Gastrocnemius medialis (tissue), 4 donors: ENCODE measurements around the gene CYP1A1. TPM values are rescaled to one million over a fixed set of nuclear protein-coding genes. Genes with fewer than 3 reads are reported as not detected.

Experiments used
- ATAC-seq, 2 donors: fragments of 150-250 bp; one replicate each; pipeline ENCODE4 v1.9.1; 2016
- DNase-seq, 2 donors: peaks; one replicate each; pipeline ENCODE4 v3.0.0-alpha.2; 2019
- H3K27ac ChIP-seq, 4 donors: fragments of 200-600 bp; sonication (generic); 1 replicate in 1 of 4; 2 replicates in 3 of 4; pipeline ENCODE4 v1.5.1; 2016 to 2018; ENCODE audit warnings: mild to moderate bottlenecking in 2 of 4, moderate library complexity in 1 of 4
- H3K27me3 ChIP-seq, 3 donors: fragments of 200-600 bp; sonication (generic) in 2 of 3; 1 replicate in 1 of 3; 2 replicates in 2 of 3; pipeline versions ENCODE4 v1.5.1 to v1.6.0; 2016 to 2019; ENCODE audit warnings: mild to moderate bottlenecking in 1 of 3, moderate library complexity in 1 of 3
- H3K36me3 ChIP-seq, 2 donors: fragments of 200-600 bp; sonication (generic) in 1 of 2; one replicate each; pipeline ENCODE4 v1.5.1; 2017 to 2018
- H3K4me1 ChIP-seq, 2 donors: fragments of 200-600 bp; sonication (generic) in 1 of 2; one replicate each; pipeline ENCODE4 v1.5.1; 2016 to 2017; ENCODE audit warnings: mild to moderate bottlenecking in 2 of 2
- H3K4me3 ChIP-seq, 4 donors: fragments of 200-600 bp; sonication (generic) in 3 of 4; 1 replicate in 1 of 4; 2 replicates in 3 of 4; pipeline ENCODE4 v1.5.1; 2016 to 2019; ENCODE audit warnings: mild to moderate bottlenecking in 2 of 4
- H3K9me3 ChIP-seq, 3 donors: fragments of 200-600 bp; sonication (generic) in 2 of 3; 1 replicate in 1 of 3; 2 replicates in 2 of 3; pipeline ENCODE4 v1.5.1; 2016 to 2019
- CTCF ChIP-seq, 5 experiments: fragments of 450-650 bp in 3 of 5; fragments of 200-600 bp in 2 of 5; sonication (generic) in 2 of 5; IDR thresholded peaks in 4 of 5; conservative IDR thresholded peaks in 1 of 5; 1 replicate in 4 of 5; 2 replicates in 1 of 5; pipeline ENCODE4 v1.5.1; 2016 to 2019; ENCODE audit warnings: antibody characterized with exemption in 5 of 5, mild to moderate bottlenecking in 3 of 5, moderate library complexity in 3 of 5
- POLR2A ChIP-seq, 2 donors: fragments of 450-650 bp; IDR thresholded peaks; one replicate each; pipeline ENCODE4 v1.6.1; 2017; ENCODE audit warnings: antibody characterized with exemption in 2 of 2, mild to moderate bottlenecking in 2 of 2, moderate library complexity in 2 of 2
- in situ Hi-C, 4 donors: fragments of 200-750 bp; cut with MboI; loops; one replicate each; pipeline versions ENCODE4 v1.15.0 to v1.8.0; 2017; ENCODE audit warnings: low sequenced_read_pairs in 4 of 4
- intact Hi-C: fragments of 100-400 bp; cut with DNase I; formaldehyde crosslinking; loops from one replicate; pipeline ENCODE4 v1.15.1; 2023; ENCODE audit warnings: low total_unique reads
- total RNA-seq, 4 donors: library from RNA; depleted of rRNA; stranded (reverse); fragments of >200 nt; gene quantifications; one replicate each; pipeline versions ENCODE4 v1.1.0 to v1.2.3, GENCODE V29; 2016

Gene CYP1A1
- total RNA-seq, 4 donors from 2014 or later: 0.41 to 3.0 (median 1.6) TPM

- H3K27ac ChIP-seq: no peak overlapping the region
- TF ChIP-seq POLR2A (IDR thresholded peaks at IDR 0.05) (no peak), CTCF (IDR thresholded peaks at IDR 0.05 in 4 of 5, conservative IDR thresholded peaks at IDR 0.05 in 1 of 5) (no peak)
- DNase-seq (no peak), ATAC-seq (no peak)
- H3K27me3 ChIP-seq: no peaks in the 10 kb centered on the region
- no peak overlapping the region for H3K4me3 ChIP-seq
- in situ Hi-C loops: loop anchor here in 2 of 4 donors (25.0 kb wide), 1 partner anchor 365 kb away; no protein-coding TSS in a partner anchor
- H3K9me3 ChIP-seq: no peaks in the 10 kb centered on the region
- no peaks in the 10 kb centered on the region for H3K36me3 ChIP-seq
- intact Hi-C loops: no loop called here
- no peaks in the 10 kb centered on the region for H3K4me1 ChIP-seq
These were observed 27.2 kb upstream of the CYP1A1 start for GRCh38 chr15:74752531-74752930.

- in situ Hi-C loops (loop anchor here in 2 of 4 donors (25.0 kb wide), 1 partner anchor 365 kb away; no protein-coding TSS in a partner anchor), intact Hi-C loops (no loop called here)
- Histone ChIP-seq H3K9me3 (no peaks in the 10 kb centered on the region), H3K27me3 (no peaks in the 10 kb centered on the region), H3K27ac (no peak overlapping the region), H3K4me1 (no peaks in the 10 kb centered on the region), H3K36me3 (no peaks in the 10 kb centered on the region), H3K4me3 (no peak overlapping the region)
- TF ChIP-seq POLR2A (IDR thresholded peaks at IDR 0.05): no peak
- no peak for TF ChIP-seq CTCF (IDR thresholded peaks at IDR 0.05 in 4 of 5, conservative IDR thresholded peaks at IDR 0.05 in 1 of 5)
- DNase-seq: no peak
- no peak for ATAC-seq
These were observed 26.7 kb upstream of the CYP1A1 start for GRCh38 chr15:74752011-74752410.

- TF ChIP-seq POLR2A (IDR thresholded peaks at IDR 0.05): no peak
- no peak for TF ChIP-seq CTCF (IDR thresholded peaks at IDR 0.05 in 4 of 5, conservative IDR thresholded peaks at IDR 0.05 in 1 of 5)
- Histone ChIP-seq H3K4me1 (no peaks in the 10 kb centered on the region), H3K36me3 (no peaks in the 10 kb centered on the region), H3K27ac (no peak overlapping the region), H3K4me3 (no peak overlapping the region), H3K9me3 (no peaks in the 10 kb centered on the region), H3K27me3 (no peaks in the 10 kb centered on the region)
- ATAC-seq (no peak), DNase-seq (no peak)
- intact Hi-C loops (no loop called here), in situ Hi-C loops (loop anchor here in 2 of 4 donors (25.0 kb wide), 1 partner anchor 363 kb away; no protein-coding TSS in a partner anchor)
These were observed 25.4 kb upstream of the CYP1A1 start for GRCh38 chr15:74750751-74751150.

GRCh38 chr15:74749832-74750231 is 24.5 kb upstream of the CYP1A1 start:
- Histone ChIP-seq H3K36me3 (no peaks in the 10 kb centered on the region), H3K9me3 (no peaks in the 10 kb centered on the region), H3K27ac (no peak overlapping the region), H3K4me1 (no peaks in the 10 kb centered on the region), H3K27me3 (no peaks in the 10 kb centered on the region), H3K4me3 (no peak overlapping the region)
- TF ChIP-seq POLR2A (IDR thresholded peaks at IDR 0.05) (no peak), CTCF (IDR thresholded peaks at IDR 0.05 in 4 of 5, conservative IDR thresholded peaks at IDR 0.05 in 1 of 5) (no peak)
- DNase-seq (no peak), ATAC-seq (no peak)
- intact Hi-C loops: no loop called here
- in situ Hi-C loops: loop anchor here in 2 of 4 donors (25.0 kb wide), 1 partner anchor 363 kb away; no protein-coding TSS in a partner anchor
